Measurements from ENCODE around the gene ZNF133.

ZNF133 gene

DNA sequence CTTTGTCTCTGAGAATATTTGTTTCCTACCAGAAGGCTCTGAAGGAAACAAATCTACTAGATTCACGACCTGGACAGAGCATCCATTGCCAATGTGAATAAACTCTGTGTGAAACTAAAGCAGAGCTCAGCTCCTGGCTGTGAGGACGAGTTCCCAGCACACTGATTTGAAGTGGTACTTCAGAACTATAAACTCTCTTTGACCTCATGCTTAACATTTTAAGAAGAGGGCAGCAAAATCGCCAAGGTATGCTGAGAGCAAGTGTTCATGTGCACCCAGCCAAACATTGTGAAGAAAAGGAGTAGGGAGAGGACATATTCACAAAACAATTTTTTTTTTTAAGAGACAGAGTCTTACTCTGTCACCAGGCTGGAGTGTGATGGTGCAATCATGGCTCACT, 33.7 kb upstream of the ZNF133 start:
- ChIA-PET CTCF (no interaction called here), POLR2A (no interaction called here)
- DNase-seq (ENCODE audit: low read depth, low spot score): no peak
- TF ChIP-seq, protein P1, sequence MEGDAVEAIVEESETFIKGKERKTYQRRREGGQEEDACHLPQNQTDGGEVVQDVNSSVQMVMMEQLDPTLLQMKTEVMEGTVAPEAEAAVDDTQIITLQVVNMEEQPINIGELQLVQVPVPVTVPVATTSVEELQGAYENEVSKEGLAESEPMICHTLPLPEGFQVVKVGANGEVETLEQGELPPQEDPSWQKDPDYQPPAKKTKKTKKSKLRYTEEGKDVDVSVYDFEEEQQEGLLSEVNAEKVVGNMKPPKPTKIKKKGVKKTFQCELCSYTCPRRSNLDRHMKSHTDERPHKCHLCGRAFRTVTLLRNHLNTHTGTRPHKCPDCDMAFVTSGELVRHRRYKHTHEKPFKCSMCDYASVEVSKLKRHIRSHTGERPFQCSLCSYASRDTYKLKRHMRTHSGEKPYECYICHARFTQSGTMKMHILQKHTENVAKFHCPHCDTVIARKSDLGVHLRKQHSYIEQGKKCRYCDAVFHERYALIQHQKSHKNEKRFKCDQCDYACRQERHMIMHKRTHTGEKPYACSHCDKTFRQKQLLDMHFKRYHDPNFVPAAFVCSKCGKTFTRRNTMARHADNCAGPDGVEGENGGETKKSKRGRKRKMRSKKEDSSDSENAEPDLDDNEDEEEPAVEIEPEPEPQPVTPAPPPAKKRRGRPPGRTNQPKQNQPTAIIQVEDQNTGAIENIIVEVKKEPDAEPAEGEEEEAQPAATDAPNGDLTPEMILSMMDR (IDR thresholded peaks at IDR 0.05; ENCODE audit: insufficient read depth, low read length, missing control alignments): no peak
- H3K4me3 ChIP-seq (ENCODE audit: low read depth, low read length): no peak overlapping the region

DNA sequence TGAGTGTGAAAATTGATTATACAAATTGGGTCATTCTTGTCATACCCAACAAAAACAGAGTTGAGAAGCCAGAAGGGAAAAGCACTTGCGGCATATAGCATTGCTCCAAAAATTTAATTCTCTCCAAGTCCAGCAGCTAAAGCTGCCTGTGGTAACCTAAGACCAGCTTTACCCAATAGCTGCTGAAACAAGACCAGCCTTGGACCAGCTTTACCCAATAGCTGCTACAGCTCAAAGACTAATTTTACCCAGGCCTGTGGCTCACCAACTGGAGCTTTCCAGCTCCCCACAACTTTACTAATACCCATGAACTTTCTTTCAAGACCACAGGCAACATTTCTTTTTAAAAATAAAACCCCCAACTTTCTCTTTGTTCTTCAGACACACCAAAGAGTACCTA, 32.8 kb upstream of the ZNF133 start:
- no peak overlapping the region for H3K4me3 ChIP-seq (ENCODE audit: low read depth, low read length)
- ChIA-PET POLR2A (no interaction called here), CTCF (no interaction called here)
- DNase-seq (ENCODE audit: low read depth, low spot score): no peak
- TF ChIP-seq, protein P1 (IDR thresholded peaks at IDR 0.05; ENCODE audit: insufficient read depth, low read length, missing control alignments): no peak

DNA sequence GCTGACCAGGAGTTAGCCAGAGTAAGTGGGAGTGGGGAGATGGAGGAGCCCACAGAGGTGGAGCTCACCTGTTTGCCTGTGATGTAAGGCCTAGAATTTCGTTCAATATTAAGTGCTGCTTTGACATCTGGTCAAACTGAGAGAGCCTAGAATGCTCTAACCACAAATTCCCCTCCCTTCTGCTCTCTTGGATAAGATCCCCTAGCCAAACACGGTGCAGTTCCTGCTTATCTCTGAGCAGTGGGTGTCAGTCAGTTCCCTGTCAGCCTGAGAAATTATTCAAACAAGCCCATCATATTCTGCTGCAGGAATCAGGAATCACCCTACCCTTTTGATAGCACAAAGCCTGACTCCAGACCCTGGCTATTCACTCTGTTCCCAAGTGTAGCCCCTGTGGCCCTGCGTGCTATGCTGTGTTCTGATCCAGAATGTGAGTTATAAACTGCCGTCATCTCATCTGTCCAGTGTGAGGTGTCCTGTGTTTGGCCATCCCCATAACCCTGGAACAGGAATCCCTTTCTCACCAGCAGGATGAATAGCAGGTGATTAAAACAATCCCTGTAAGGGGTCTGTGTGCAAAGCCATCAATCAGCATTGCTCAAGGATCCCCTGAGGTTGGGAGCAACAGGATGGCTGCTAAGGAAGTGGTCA, 31.8 kb upstream of the ZNF133 start:
- CTCF ChIA-PET: no interaction called here
- H3K4me3 ChIP-seq (ENCODE audit: low read depth, low read length): no peak overlapping the region
- TF ChIP-seq, protein P1 (IDR thresholded peaks at IDR 0.05; ENCODE audit: insufficient read depth, low read length, missing control alignments): no peak
- DNase-seq (ENCODE audit: low read depth, low spot score): no peak
- POLR2A ChIA-PET: no interaction called here

DNA sequence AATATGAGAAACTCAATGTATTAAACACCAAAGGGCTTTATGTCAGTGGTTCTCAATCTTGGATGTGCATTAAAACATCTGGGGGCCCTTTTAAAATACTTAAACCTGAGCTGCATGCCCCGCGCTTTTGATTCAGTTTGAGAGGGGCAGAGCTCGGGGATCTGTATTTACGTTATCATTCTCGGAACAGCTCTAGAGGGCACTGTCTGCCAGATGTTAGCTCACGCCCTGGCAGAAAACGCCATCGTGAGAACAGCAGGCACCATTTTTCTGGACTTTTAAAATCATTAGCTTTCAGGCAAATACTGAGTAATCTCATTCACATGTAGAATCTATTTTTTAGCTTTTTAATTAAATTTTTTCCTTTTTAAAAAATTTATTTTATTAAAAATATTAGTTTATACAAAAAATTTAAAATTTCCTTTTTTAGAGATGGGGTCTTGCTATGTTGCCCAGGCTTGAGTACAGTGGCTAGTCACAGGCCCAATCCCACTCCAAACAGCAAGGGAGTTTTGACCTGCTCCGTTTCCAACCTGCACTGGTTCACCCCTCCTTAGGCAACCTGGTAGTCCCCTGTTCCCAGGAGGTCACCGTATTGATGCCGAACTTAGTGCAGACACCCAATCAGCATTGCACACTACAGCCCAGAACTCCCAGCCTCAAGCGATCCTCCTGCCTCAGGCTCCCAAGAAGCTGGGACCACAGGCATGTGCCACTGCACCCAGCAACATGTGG, 30.0 kb upstream of the ZNF133 start:
- H3K4me3 ChIP-seq (ENCODE audit: low read depth, low read length): no peak overlapping the region
- ChIA-PET CTCF (interaction anchor here (1.6 kb wide), 1 partner anchor 18 kb away, joined by 7 read pairs; no protein-coding TSS in a partner anchor), POLR2A (no interaction called here)
- DNase-seq (ENCODE audit: low read depth, low spot score): no peak
- TF ChIP-seq, protein P1 (IDR thresholded peaks at IDR 0.05; ENCODE audit: insufficient read depth, low read length, missing control alignments): no peak

DNA sequence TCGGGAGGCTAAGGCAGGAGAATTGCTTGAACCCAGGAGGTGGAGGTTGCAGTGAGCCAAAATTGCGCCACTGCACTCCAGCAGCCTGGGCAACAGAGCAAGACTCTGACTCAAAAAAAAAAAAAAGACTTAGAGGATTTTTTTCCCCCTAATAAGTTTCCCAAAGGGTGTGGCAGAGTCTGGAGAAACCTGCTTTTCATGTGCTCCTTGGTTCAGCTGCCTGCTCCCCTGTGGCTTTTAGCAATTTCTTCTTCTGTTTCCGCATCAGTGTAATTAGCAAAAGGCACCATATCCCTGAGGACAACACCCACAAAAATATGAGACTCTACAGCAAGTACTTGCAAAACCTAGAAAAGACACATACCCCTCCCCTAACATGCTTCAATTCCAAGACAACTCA, 28.6 kb upstream of the ZNF133 start:
- TF ChIP-seq, protein P1 (IDR thresholded peaks at IDR 0.05; ENCODE audit: insufficient read depth, low read length, missing control alignments): no peak
- no peak for DNase-seq (ENCODE audit: low read depth, low spot score)
- POLR2A ChIA-PET: no interaction called here
- H3K4me3 ChIP-seq (ENCODE audit: low read depth, low read length): no peak overlapping the region
- CTCF ChIA-PET: no interaction called here

DNA sequence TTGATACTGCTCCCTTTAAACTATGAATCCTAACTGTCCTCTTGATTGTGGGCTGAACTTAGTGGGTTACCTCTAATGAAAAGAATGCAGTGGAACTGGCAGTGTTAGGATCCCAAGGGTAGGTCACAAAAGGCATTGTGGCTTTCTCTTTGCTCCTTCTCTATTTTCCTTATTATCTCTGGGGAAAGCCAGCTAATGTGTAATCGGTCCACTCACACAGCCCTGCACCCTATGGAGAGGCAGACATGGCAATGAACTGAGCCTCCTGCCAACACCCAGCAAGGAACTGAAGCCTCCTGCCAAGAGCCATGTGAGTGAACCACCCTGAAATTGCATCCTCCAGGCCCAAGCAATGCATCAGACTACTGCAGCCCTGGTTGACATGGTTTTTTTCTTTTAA, 24.6 kb upstream of the ZNF133 start:
- DNase-seq (ENCODE audit: low read depth, low spot score): no peak
- ChIA-PET CTCF (interaction anchor here (1.0 kb wide), 1 partner anchor 12 kb away, joined by 3 read pairs; no protein-coding TSS in a partner anchor), POLR2A (no interaction called here)
- TF ChIP-seq, protein P1 (IDR thresholded peaks at IDR 0.05; ENCODE audit: insufficient read depth, low read length, missing control alignments): no peak
- H3K4me3 ChIP-seq (ENCODE audit: low read depth, low read length): no peak overlapping the region
